Activated CD4-positive, alpha-beta T cell treated with anti-CD3 and anti-CD28 coated beads, Interleukin-2, Interleukin-6, amounts not matched to agents 100 ng/mL and 50 ng/mL, durations not matched to agents 16 hours and 8 hours (primary cell): ENCODE results near the gene FANCD2OS.
"Not testable (repeated sequence)": the region's sequence is repeated elsewhere in the genome, so short reads cannot be mapped to it uniquely, and the experiment has no call there.

Experiments
- DNase-seq: peaks from one replicate; pipeline ENCODE4 v3.0.0-alpha.2; 2020

The FANCD2OS gene

GRCh38 chr3:10091387-10091786 lies 16.7 kb downstream of the FANCD2OS start:
- DNase-seq: not testable (repeated sequence)

- DNase-seq: not testable (repeated sequence)
Measured at GRCh38 chr3:10090774-10091173, 17.3 kb downstream of the FANCD2OS start.

- no peak for DNase-seq
Measured at GRCh38 chr3:10090179-10090578, 17.9 kb downstream of the FANCD2OS start.

GRCh38 chr3:10088256-10088655 lies 19.8 kb downstream of the FANCD2OS start:
- DNase-seq: no peak

- DNase-seq: no peak
Measured at GRCh38 chr3:10085738-10086137, 22.3 kb downstream of the FANCD2OS start.

GRCh38 chr3:10081871-10082270 lies 26.2 kb downstream of the FANCD2OS start:
- DNase-seq: no peak

- no peak for DNase-seq
Measured at GRCh38 chr3:10074666-10075065, 33.4 kb downstream of the FANCD2OS start.

- not testable (repeated sequence) for DNase-seq
Measured at GRCh38 chr3:10070077-10070476, 38.0 kb downstream of the FANCD2OS start.

GRCh38 chr3:10055097-10055496 lies 53.0 kb downstream of the FANCD2OS start:
- no peak for DNase-seq
